HepG2 (cell line): ENCODE measurements around the gene CTDNEP1. TPM values are rescaled to one million over a fixed set of nuclear protein-coding genes. Genes with fewer than 3 reads are reported as not detected.

ENCODE experiments used
- ARNT2 ChIP-seq: sonication (generic); formaldehyde crosslinking; IDR thresholded peaks from 2 replicates; pipeline ENCODE4 v1.8.0; 2022; ENCODE audit warnings: mild to moderate bottlenecking, low read depth, missing genetic modification reagents, moderate library complexity
- GTF3A ChIP-seq: sonication (generic); formaldehyde crosslinking; conservative IDR thresholded peaks from 2 replicates; pipeline ENCODE4 v1.4.0; 2020; ENCODE audit warnings: mild to moderate bottlenecking, missing genetic modification reagents
- KMT2B ChIP-seq: IDR thresholded peaks from 2 replicates; pipeline ENCODE4 v1.6.1; 2016; ENCODE audit warnings: missing genetic modification reagents, missing compliant biosample characterization
- MAZ ChIP-seq, 2 experiments: sonication (generic) in 1 of 2; formaldehyde crosslinking in 1 of 2; IDR thresholded peaks; 2 replicates each; pipeline versions ENCODE4 v1.5.0 to v1.6.1; 2012 to 2020; ENCODE audit warnings: low read depth in 2 of 2, mild to moderate bottlenecking in 2 of 2, borderline replicate concordance in 1 of 2, improper control_type of control experiment in 1 of 2, low read length in 1 of 2, missing genetic modification reagents in 1 of 2, moderate library complexity in 1 of 2
- MBD4 ChIP-seq: IDR thresholded peaks from 2 replicates; pipeline ENCODE4 v1.6.1; 2012; ENCODE audit warnings: low read length, inconsistent platforms, borderline replicate concordance
- MED1 ChIP-seq: sonication (generic); formaldehyde crosslinking; IDR thresholded peaks from 2 replicates; pipeline ENCODE4 v1.4.0; 2020; ENCODE audit warnings: missing genetic modification reagents
- MLXIP ChIP-seq: sonication (generic); formaldehyde crosslinking; IDR thresholded peaks from 2 replicates; pipeline ENCODE4 v1.9.0; 2021; ENCODE audit warnings: missing genetic modification reagents, borderline replicate concordance
- NFYC ChIP-seq: IDR thresholded peaks from 2 replicates; pipeline ENCODE4 v1.6.1; 2016; ENCODE audit warnings: missing genetic modification reagents, missing compliant biosample characterization
- RAD21 ChIP-seq: fragments of 450-650 bp; formaldehyde crosslinking; IDR thresholded peaks from 2 replicates; pipeline ENCODE4 v1.5.0; 2020; ENCODE audit warnings: mild to moderate bottlenecking
- RFX3 ChIP-seq: IDR thresholded peaks from 2 replicates; pipeline ENCODE4 v1.6.1; 2016; ENCODE audit warnings: missing biosample characterization, missing genetic modification reagents
- TBX3 ChIP-seq: fragments of 450-650 bp; IDR thresholded peaks from 2 replicates; pipeline ENCODE4 v1.6.1; 2017; ENCODE audit warnings: antibody characterized with exemption, mild to moderate bottlenecking, inconsistent platforms, borderline replicate concordance
- ZBTB21 ChIP-seq: sonication (generic); formaldehyde crosslinking; IDR thresholded peaks from 2 replicates; pipeline ENCODE4 v1.4.0; 2020; ENCODE audit warnings: missing genetic modification reagents
- ZFYVE20 ChIP-seq: sonication (generic); formaldehyde crosslinking; IDR thresholded peaks from 2 replicates; pipeline ENCODE4 v1.8.0; 2023; ENCODE audit warnings: low read depth, mild to moderate bottlenecking, moderate library complexity, missing genetic modification reagents, borderline replicate concordance
- ZMYM2 ChIP-seq: sonication (generic); formaldehyde crosslinking; IDR thresholded peaks from 2 replicates; pipeline ENCODE4 v1.8.0; 2022; ENCODE audit warnings: mild to moderate bottlenecking, missing genetic modification reagents
- ZNF124 ChIP-seq: sonication (generic); formaldehyde crosslinking; IDR thresholded peaks from 2 replicates; pipeline ENCODE4 v1.4.0; 2020; ENCODE audit warnings: missing genetic modification reagents
- ZNF180 ChIP-seq: sonication (generic); formaldehyde crosslinking; IDR thresholded peaks from 2 replicates; pipeline ENCODE4 v1.4.0; 2020; ENCODE audit warnings: low read depth, missing genetic modification reagents, borderline replicate concordance
- ZNF234 ChIP-seq: sonication (generic); formaldehyde crosslinking; conservative IDR thresholded peaks from 2 replicates; pipeline ENCODE4 v1.5.1; 2020; ENCODE audit warnings: mild to moderate bottlenecking, missing genetic modification reagents
- ZNF30 ChIP-seq: sonication (generic); formaldehyde crosslinking; IDR thresholded peaks from 2 replicates; pipeline ENCODE4 v1.5.0; 2020; ENCODE audit warnings: mild to moderate bottlenecking, missing genetic modification reagents
- ZNF362 ChIP-seq: sonication (generic); formaldehyde crosslinking; IDR thresholded peaks from 2 replicates; pipeline ENCODE4 v1.4.0; 2020; ENCODE audit warnings: missing genetic modification reagents, mild to moderate bottlenecking, borderline replicate concordance
- ZNF607 ChIP-seq: sonication (generic); formaldehyde crosslinking; IDR thresholded peaks from 2 replicates; pipeline ENCODE4 v1.5.1; 2020; ENCODE audit warnings: missing genetic modification reagents, mild to moderate bottlenecking, borderline replicate concordance
- ZNF619 ChIP-seq: sonication (generic); formaldehyde crosslinking; IDR thresholded peaks from 2 replicates; pipeline ENCODE4 v1.4.0; 2020; ENCODE audit warnings: mild to moderate bottlenecking, missing genetic modification reagents
- ZNF768 ChIP-seq: sonication (generic); formaldehyde crosslinking; IDR thresholded peaks from 2 replicates; pipeline ENCODE4 v1.4.0; 2020; ENCODE audit warnings: missing genetic modification reagents
- ZNF773 ChIP-seq: sonication (generic); formaldehyde crosslinking; IDR thresholded peaks from 2 replicates; pipeline ENCODE4 v1.4.0; 2020; ENCODE audit warnings: missing genetic modification reagents, borderline replicate concordance
- ZNF790 ChIP-seq: sonication (generic); formaldehyde crosslinking; IDR thresholded peaks from 2 replicates; pipeline ENCODE4 v1.8.0; 2022; ENCODE audit warnings: missing genetic modification reagents, mild to moderate bottlenecking, borderline replicate concordance
- polyA plus RNA-seq, 8 experiments: library from polyadenylated mRNA; depleted of rRNA in 3 of 8; stranded (reverse) in 7 of 8; unstranded in 1 of 8; fragments of >200 nt; fragmentation: Illumina TruSeq in 4 of 8; extraction: Trizol in 4 of 8; gene quantifications; 2 replicates each; pipeline versions ENCODE4 v1.2.1 to v1.2.3, GENCODE V29; 2011 to 2016; ENCODE audit warnings: low read depth in 4 of 8, missing spikeins in 1 of 8, mixed read lengths in 1 of 8; ENCODE audit not compliant: insufficient read depth in 1 of 8
- total RNA-seq, 5 experiments: library from RNA; depleted of rRNA; stranded (reverse); fragments of >200 nt; fragmentation: Illumina TruSeq; extraction: Trizol; gene quantifications; 2 replicates each; pipeline ENCODE4 v1.2.3, GENCODE V29; 2016; ENCODE audit warnings: low read depth in 1 of 5

CTDNEP1 gene
- total and polyA plus RNA-seq, 2 of the 13 experiments (the other 11 are each of a cell fraction or from before 2014, with no cell fraction given): 19.8 to 118 TPM

GRCh38 chr17:7258731-7259554 lies 7.4 kb upstream of the CTDNEP1 start (continued):
- TF ChIP-seq MLXIP: no peak
- TF ChIP-seq ZBTB21 (CRISPR knock-in tag): no peak
- TF ChIP-seq NFYC: no peak
- TF ChIP-seq GTF3A (CRISPR knock-in tag): no peak
- no peak for TF ChIP-seq ZMYM2 (CRISPR knock-in tag)
- no peak for TF ChIP-seq TBX3
- no peak for TF ChIP-seq ZNF773 (CRISPR knock-in tag)
- no peak for TF ChIP-seq ZNF30 (CRISPR knock-in tag)
- no peak for TF ChIP-seq ZNF790 (CRISPR knock-in tag)
- TF ChIP-seq ZFYVE20 (CRISPR knock-in tag): no peak
- no peak for TF ChIP-seq ZNF234 (CRISPR knock-in tag)
- TF ChIP-seq MED1 (CRISPR knock-in tag): peak; percentile 72
- no peak for TF ChIP-seq KMT2B (CRISPR knock-in tag)
- TF ChIP-seq MBD4: no peak
- TF ChIP-seq ZNF124 (CRISPR knock-in tag): peak; percentile 70; the same call in 1 of the 2 replicates
- TF ChIP-seq ZNF362 (CRISPR knock-in tag): no peak
- no peak for TF ChIP-seq ZNF619 (CRISPR knock-in tag)
- peak; percentile 32; the same call in 1 of the 2 replicates for TF ChIP-seq ZNF607 (CRISPR knock-in tag)
- no peak for TF ChIP-seq ARNT2
- no peak for TF ChIP-seq RAD21 (CRISPR knock-in tag)
- 0 out of 2 replicates have a peak, but pooled peaks have one; percentile 20 for TF ChIP-seq MAZ (IDR thresholded peaks at IDR 0.05; ENCODE audit: borderline replicate concordance, low read depth, low read length)
- 0 out of 2 replicates have a peak, but pooled peaks have one; percentile 5 for TF ChIP-seq MAZ (CRISPR knock-in tag; IDR thresholded peaks at IDR 0.05; ENCODE audit: low read depth)
- TF ChIP-seq ZNF768 (CRISPR knock-in tag): peak; percentile 82
- TF ChIP-seq RFX3 (CRISPR knock-in tag): no peak
- TF ChIP-seq ZNF180 (CRISPR knock-in tag): no peak
